Stimulated activated naive CD8-positive, alpha-beta T cell treated with anti-CD3 and anti-CD28 coated beads, Interleukin-15, Interleukin-2, amounts not matched to agents 100 U/mL and 50 U/mL, for 24 hours (primary cell): Measurements from ENCODE around the gene SMIM20.
"Not testable (repeated sequence)": the region's sequence is repeated elsewhere in the genome, so short reads cannot be mapped to it uniquely, and the experiment has no call there.

Experiments used
- ATAC-seq: fragments of 150-1000 bp; cut with Tn5 transposase; one replicate; pipeline ENCODE4 v1.10.0; 2021
- DNase-seq: peaks from one replicate; pipeline ENCODE4 v3.0.0; 2021

Gene SMIM20

GRCh38 chr4:25913851-25914669 is at the start of gene SMIM20:
Gene SMIM20 (plus strand): TSS chr4:25914220. CDS start chr4:25914314, 94 bp downstream.
- peak; percentile 87 for DNase-seq
- ATAC-seq: peak; percentile 96

GRCh38 chr4:25865586-25865985 is 48.4 kb upstream of the SMIM20 start:
- ATAC-seq (no peak), DNase-seq (no peak)

- not testable (repeated sequence) for ATAC-seq, DNase-seq
These were observed 47.6 kb upstream of the SMIM20 start for GRCh38 chr4:25866401-25866800.

- DNase-seq (no peak), ATAC-seq (no peak)
These were observed 46.2 kb upstream of the SMIM20 start for GRCh38 chr4:25867781-25868294.

GRCh38 chr4:25870081-25870480 is 43.9 kb upstream of the SMIM20 start:
- no peak for DNase-seq
- no peak for ATAC-seq

GRCh38 chr4:25872851-25873631 is 41.0 kb upstream of the SMIM20 start:
- ATAC-seq: no peak

GRCh38 chr4:25873632-25874129 is 40.3 kb upstream of the SMIM20 start:
- no peak for DNase-seq

More at GRCh38 chr4:25872851-25873631, 41.0 kb upstream of the SMIM20 start:
- DNase-seq: no peak

GRCh38 chr4:25874655-25875054 is 39.4 kb upstream of the SMIM20 start:
- ATAC-seq (no peak), DNase-seq (no peak)

More at GRCh38 chr4:25873632-25874129, 40.3 kb upstream of the SMIM20 start:
- no peak for ATAC-seq

GRCh38 chr4:25875281-25875745 is 38.7 kb upstream of the SMIM20 start:
- no peak for ATAC-seq

GRCh38 chr4:25878676-25879075 is 35.3 kb upstream of the SMIM20 start:
- DNase-seq (no peak), ATAC-seq (no peak)

More at GRCh38 chr4:25875281-25875745, 38.7 kb upstream of the SMIM20 start:
- no peak for DNase-seq

- ATAC-seq (no peak), DNase-seq (no peak)
These were observed 34.9 kb upstream of the SMIM20 start for GRCh38 chr4:25879091-25879584.

GRCh38 chr4:25879587-25879986 is 34.4 kb upstream of the SMIM20 start:
- ATAC-seq: no peak
- no peak for DNase-seq

- DNase-seq (no peak), ATAC-seq (no peak)
These were observed 33.9 kb upstream of the SMIM20 start for GRCh38 chr4:25879991-25880651.

GRCh38 chr4:25881193-25881592 is 32.8 kb upstream of the SMIM20 start:
- ATAC-seq (no peak), DNase-seq (no peak)

GRCh38 chr4:25882226-25882625 is 31.8 kb upstream of the SMIM20 start:
- DNase-seq (no peak), ATAC-seq (no peak)

GRCh38 chr4:25883565-25883964 is 30.5 kb upstream of the SMIM20 start:
- DNase-seq: no peak
- no peak for ATAC-seq

- no peak for ATAC-seq
These were observed 29.8 kb upstream of the SMIM20 start for GRCh38 chr4:25884031-25884782.

GRCh38 chr4:25888781-25889180 is 25.2 kb upstream of the SMIM20 start:
- no peak for ATAC-seq
- DNase-seq: no peak

More at GRCh38 chr4:25884031-25884782, 29.8 kb upstream of the SMIM20 start:
- no peak for DNase-seq

GRCh38 chr4:25889589-25890503 is 24.2 kb upstream of the SMIM20 start:
- no peak for ATAC-seq

More at GRCh38 chr4:25889589-25890503, 24.2 kb upstream of the SMIM20 start:
- no peak for DNase-seq
